SK-N-SH (cell line): ENCODE measurements around the gene TTLL6. TPM values are rescaled to one million over a fixed set of nuclear protein-coding genes. Genes with fewer than 3 reads are reported as not detected.

ENCODE experiments used
- CTCF ChIA-PET: fragments of 300-600, 350-600 bp; formaldehyde crosslinking; extraction: SDS; loops from one replicate; lab custom pipeline; 2021; lab: Yijun Ruan, JAX
- POLR2A ChIA-PET: fragments of 350-600 bp; sonication (Branson Sonifier 250); formaldehyde crosslinking; extraction: SDS; loops from one replicate; lab custom pipeline; 2020; ENCODE audit warnings: antibody characterized with exemption, inconsistent platforms; lab: Yijun Ruan, JAX
- DNase-seq: peaks from one replicate; pipeline ENCODE4 v3.0.0; 2012
- H2AFZ ChIP-seq: fragments of 200-600 bp; sonication (generic); 2 replicates; pipeline ENCODE4 v1.8.1; 2016; ENCODE audit warnings: antibody characterized with exemption, mild to moderate bottlenecking, low read depth
- H3F3A ChIP-seq: fragments of 200-600 bp; sonication (generic); replicated peaks from 2 replicates; pipeline ENCODE3; 2016; ENCODE audit warnings: antibody characterized with exemption, mild to moderate bottlenecking; ENCODE audit not compliant: insufficient read depth
- H3K27ac ChIP-seq, 2 experiments: fragments of 200-500 bp in 1 of 2; fragments of 200-600 bp in 1 of 2; sonication (Bioruptor generic) in 1 of 2; sonication (generic), shearing (Covaris generic) in 1 of 2; 2 replicates each; pipeline versions ENCODE4 v1.5.1 to v1.6.1; 2014 to 2016; ENCODE audit warnings: low read depth in 2 of 2, inconsistent platforms in 1 of 2, low read length in 1 of 2, mild to moderate bottlenecking in 1 of 2, mixed read lengths in 1 of 2
- H3K27me3 ChIP-seq: fragments of 200-600 bp; sonication (generic), shearing (Covaris generic); 2 replicates; pipeline ENCODE4 v1.6.1; 2016; ENCODE audit warnings: mixed run types; ENCODE audit not compliant: insufficient read depth
- H3K36me3 ChIP-seq, 2 experiments: fragments of 200-500 bp in 1 of 2; fragments of 200-600 bp in 1 of 2; sonication (Bioruptor generic) in 1 of 2; sonication (generic) in 1 of 2; replicated peaks in 1 of 2; 2 replicates each; pipeline versions ENCODE3 to v1.5.1; 2014 to 2016; ENCODE audit warnings: low read length in 1 of 2, mild to moderate bottlenecking in 1 of 2; ENCODE audit not compliant: insufficient read depth in 2 of 2, control insufficient read depth in 1 of 2
- H3K4me1 ChIP-seq, 2 experiments: fragments of 200-500 bp in 1 of 2; fragments of 200-600 bp in 1 of 2; sonication (Bioruptor generic) in 1 of 2; sonication (generic), shearing (Covaris generic) in 1 of 2; 2 replicates each; pipeline versions ENCODE4 v1.5.1 to v1.6.1; 2014 to 2016; ENCODE audit warnings: low read depth in 1 of 2, low read length in 1 of 2, mixed run types in 1 of 2; ENCODE audit not compliant: insufficient read depth in 2 of 2, control insufficient read depth in 1 of 2
- H3K4me2 ChIP-seq: fragments of 200-600 bp; sonication (generic), shearing (Covaris generic); 2 replicates; pipeline ENCODE4 v1.6.1; 2017; ENCODE audit warnings: mixed run types
- H3K4me3 ChIP-seq, 2 experiments: fragments of 200-500 bp in 1 of 2; fragments of 200-600 bp in 1 of 2; sonication (Bioruptor generic) in 1 of 2; sonication (generic), shearing (Covaris generic) in 1 of 2; 2 replicates each; pipeline versions ENCODE4 v1.5.1 to v1.8.1; 2014 to 2016; ENCODE audit warnings: low read depth in 2 of 2, inconsistent platforms in 1 of 2, low read length in 1 of 2, mild to moderate bottlenecking in 1 of 2, mixed read lengths in 1 of 2, moderate library complexity in 1 of 2
- H3K79me2 ChIP-seq: fragments of 200-600 bp; sonication (generic); 2 replicates; pipeline ENCODE4 v1.8.1; 2017; ENCODE audit warnings: mild to moderate bottlenecking; ENCODE audit not compliant: insufficient read depth
- H3K9ac ChIP-seq: fragments of 200-600 bp; sonication (generic); 2 replicates; pipeline ENCODE4 v1.6.1; 2017; ENCODE audit warnings: mixed run types
- H3K9me2 ChIP-seq: fragments of 200-600 bp; sonication (generic); 2 replicates; pipeline ENCODE4 v1.6.1; 2017; ENCODE audit warnings: mixed run types
- H3K9me3 ChIP-seq: fragments of 200-600 bp; sonication (generic); 2 replicates; pipeline ENCODE4 v1.6.1; 2017; ENCODE audit warnings: mixed run types, mild to moderate bottlenecking, moderate library complexity
- H4K20me1 ChIP-seq: fragments of 200-600 bp; sonication (generic); 2 replicates; pipeline ENCODE4 v1.6.1; 2017; ENCODE audit warnings: mild to moderate bottlenecking, mixed run types; ENCODE audit not compliant: insufficient read depth
- CHD2 ChIP-seq: fragments of 150-350 bp; IDR thresholded peaks from 2 replicates; pipeline ENCODE4 v1.6.1; 2018; ENCODE audit warnings: low read length; ENCODE audit not compliant: partially characterized antibody
- EP300 ChIP-seq, 2 experiments: IDR thresholded peaks; 2 replicates each; pipeline versions ENCODE4 v1.4.0 to v1.6.1; 2012; ENCODE audit warnings: borderline replicate concordance in 1 of 2, low read depth in 1 of 2, low read length in 1 of 2
- EZH2phosphoT487 ChIP-seq: fragments of 200-600 bp; sonication (generic); IDR thresholded peaks from 2 replicates; pipeline ENCODE4 v1.6.1; 2017; ENCODE audit warnings: low read depth, mixed run types, mild to moderate bottlenecking, antibody characterized with exemption, moderate library complexity, borderline replicate concordance
- FOXJ3 ChIP-seq: sonication (generic); formaldehyde crosslinking; IDR thresholded peaks from 2 replicates; pipeline ENCODE4 v1.5.1; 2020; ENCODE audit warnings: mild to moderate bottlenecking, missing genetic modification reagents
- FOXM1 ChIP-seq: IDR thresholded peaks from 2 replicates; pipeline ENCODE4 v1.4.0; 2012; ENCODE audit warnings: low read depth, mild to moderate bottlenecking
- GABPA ChIP-seq: IDR thresholded peaks from 2 replicates; pipeline ENCODE4 v1.4.0; 2012; ENCODE audit warnings: low read depth, mild to moderate bottlenecking
- MAX ChIP-seq: IDR thresholded peaks from 2 replicates; pipeline ENCODE4 v1.4.0; 2012; ENCODE audit warnings: low read depth
- MEF2A ChIP-seq: IDR thresholded peaks from 2 replicates; pipeline ENCODE4 v1.4.0; 2012; ENCODE audit warnings: low read depth, borderline replicate concordance
- NRF1 ChIP-seq: IDR thresholded peaks from 2 replicates; pipeline ENCODE4 v1.6.1; 2012; ENCODE audit warnings: low read depth, mild to moderate bottlenecking, low read length
- POLR2AphosphoS5 ChIP-seq: IDR thresholded peaks from 2 replicates; pipeline ENCODE4 v1.6.1; 2012; ENCODE audit warnings: low read depth, low read length
- RAD21 ChIP-seq: IDR thresholded peaks from 2 replicates; pipeline ENCODE4 v1.6.1; 2012; ENCODE audit warnings: mild to moderate bottlenecking, low read length
- REST ChIP-seq: IDR thresholded peaks from 2 replicates; pipeline ENCODE4 v1.6.1; 2012; ENCODE audit warnings: mild to moderate bottlenecking, low read depth, low read length, moderate library complexity
- RFX5 ChIP-seq: IDR thresholded peaks from 2 replicates; pipeline ENCODE4 v1.6.1; 2012; ENCODE audit warnings: mild to moderate bottlenecking, improper control_type of control experiment, low read length
- SIN3A ChIP-seq: IDR thresholded peaks from 2 replicates; pipeline ENCODE4 v1.6.1; 2012; ENCODE audit warnings: low read depth, mild to moderate bottlenecking, low read length, moderate library complexity, borderline replicate concordance
- WGBS: methylation state at CpG from one replicate; pipeline ENCODE4 v1.1.6; 2017; ENCODE audit warnings: low lambda C conversion rate; 5-methylcytosine and 5-hydroxymethylcytosine counted together
- polyA plus RNA-seq, 3 experiments: library from polyadenylated mRNA; depleted of rRNA; stranded (reverse); fragments of >200 nt; gene quantifications; 2 replicates each; pipeline ENCODE4 v1.2.3, GENCODE V29; 2012
- TF ChIP-seq, protein P1 (sequence below): fragments of 150-350 bp; IDR thresholded peaks from 2 replicates; pipeline ENCODE4 v1.6.1; 2016; ENCODE audit warnings: mild to moderate bottlenecking, low read depth, low read length

TTLL6 gene
- polyA plus RNA-seq, 1 of the 3 experiments (the other 2 are of a cell fraction), result 3.1 TPM

DNA sequence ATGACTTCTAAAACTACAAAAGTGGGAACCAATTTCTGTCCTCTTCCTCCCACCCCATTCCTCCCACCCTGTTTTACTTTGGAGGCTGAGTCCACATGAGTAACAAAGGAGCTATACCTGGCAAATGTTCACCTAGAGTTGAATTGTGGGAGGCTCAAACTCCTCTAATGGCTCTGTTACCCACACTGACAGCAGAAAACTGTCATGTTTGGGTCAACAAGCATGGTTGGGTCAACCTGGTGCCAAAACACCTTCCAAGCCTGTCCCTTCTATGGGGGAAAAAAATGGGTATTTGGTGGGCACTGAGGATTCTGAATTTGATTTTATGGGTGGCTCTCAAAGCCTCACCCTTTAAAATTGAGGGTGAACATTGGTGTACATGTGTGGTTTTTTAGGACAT lies 76.5 kb downstream of the TTLL6 start (continued):
- TF ChIP-seq MEF2A, result no peak
- no peak for TF ChIP-seq RAD21
- no peak for TF ChIP-seq POLR2AphosphoS5
- TF ChIP-seq, protein P1, sequence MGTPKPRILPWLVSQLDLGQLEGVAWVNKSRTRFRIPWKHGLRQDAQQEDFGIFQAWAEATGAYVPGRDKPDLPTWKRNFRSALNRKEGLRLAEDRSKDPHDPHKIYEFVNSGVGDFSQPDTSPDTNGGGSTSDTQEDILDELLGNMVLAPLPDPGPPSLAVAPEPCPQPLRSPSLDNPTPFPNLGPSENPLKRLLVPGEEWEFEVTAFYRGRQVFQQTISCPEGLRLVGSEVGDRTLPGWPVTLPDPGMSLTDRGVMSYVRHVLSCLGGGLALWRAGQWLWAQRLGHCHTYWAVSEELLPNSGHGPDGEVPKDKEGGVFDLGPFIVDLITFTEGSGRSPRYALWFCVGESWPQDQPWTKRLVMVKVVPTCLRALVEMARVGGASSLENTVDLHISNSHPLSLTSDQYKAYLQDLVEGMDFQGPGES, result no peak
- no peak for TF ChIP-seq SIN3A
- TF ChIP-seq FOXJ3 (CRISPR knock-in tag), result no peak
- TF ChIP-seq GABPA, result no peak
- TF ChIP-seq, all 33 proteins: peak for 0

GRCh38 chr17:48738803-48739526 lies 78.1 kb downstream of the TTLL6 start:
- TF ChIP-seq EP300 (IDR thresholded peaks at IDR 0.05; ENCODE audit: borderline replicate concordance in 1 of 2, low read depth in 1 of 2, low read length in 1 of 2) (no peak), FOXM1 (no peak), MAX (no peak), RFX5 (no peak), NRF1 (no peak), MEF2A (no peak), REST (no peak), EZH2phosphoT487 (no peak), CHD2 (no peak), RAD21 (no peak)
- Histone ChIP-seq H3K27ac (no peak overlapping the region), H3K79me2 (no peaks in the 10 kb centered on the region), H3K4me1 (no peaks in the 10 kb centered on the region), H2AFZ (no peak overlapping the region), H3K36me3 (no peaks in the 10 kb centered on the region), H4K20me1 (no peaks in the 10 kb centered on the region), H3K9ac (no peak overlapping the region), H3K4me3 (no peak overlapping the region), H3K9me2 (no peaks in the 10 kb centered on the region), H3K9me3 (no peaks in the 10 kb centered on the region), H3K4me2 (no peak overlapping the region), H3F3A (no peaks in the 10 kb centered on the region), H3K27me3 (peaks cover 98% of the 10 kb centered on the region)
- ChIA-PET POLR2A (no interaction called here), CTCF (interaction anchor here (0.9 to 3.4 kb wide), 7 partner anchors 14 to 293 kb away, joined by 3 to 20 read pairs (median 7); partner anchors contain the start of gene PRAC2)
- DNase-seq, result no peak
- 19% methylated on average over 30 of the region's 37 CpGs for WGBS
